HG03565 (cell line): ENCODE measurements around the gene PPP4C.

Source experiments
- ATAC-seq: cut with Tn5 transposase; IDR thresholded peaks from one replicate; pipeline ENCODE4 v1.9.1; 2021; ENCODE audit warnings: mild to moderate bottlenecking, moderate library complexity; ENCODE audit not compliant: unreplicated experiment

PPP4C gene

DNA sequence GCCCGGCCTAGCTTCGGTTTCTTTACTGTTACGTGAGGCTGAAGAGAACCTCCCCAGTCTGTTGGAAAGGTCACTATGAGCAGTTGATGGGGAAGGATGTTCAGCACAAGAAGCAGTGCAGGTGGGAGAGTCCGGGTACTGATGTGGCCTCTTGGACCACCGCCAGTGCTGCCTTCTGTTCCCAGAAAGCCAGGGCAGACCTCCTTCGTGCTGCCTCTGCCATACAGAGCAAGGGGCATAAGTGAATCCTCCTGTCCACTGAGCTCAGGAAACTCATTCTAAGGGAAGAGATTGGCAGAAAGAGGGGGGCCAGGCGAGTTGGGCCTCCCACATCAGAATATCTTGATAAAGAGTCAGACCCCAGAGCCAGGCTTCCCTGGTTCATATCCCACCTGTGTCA lies 3.7 kb downstream of the PPP4C start:
- no peak for ATAC-seq

DNA sequence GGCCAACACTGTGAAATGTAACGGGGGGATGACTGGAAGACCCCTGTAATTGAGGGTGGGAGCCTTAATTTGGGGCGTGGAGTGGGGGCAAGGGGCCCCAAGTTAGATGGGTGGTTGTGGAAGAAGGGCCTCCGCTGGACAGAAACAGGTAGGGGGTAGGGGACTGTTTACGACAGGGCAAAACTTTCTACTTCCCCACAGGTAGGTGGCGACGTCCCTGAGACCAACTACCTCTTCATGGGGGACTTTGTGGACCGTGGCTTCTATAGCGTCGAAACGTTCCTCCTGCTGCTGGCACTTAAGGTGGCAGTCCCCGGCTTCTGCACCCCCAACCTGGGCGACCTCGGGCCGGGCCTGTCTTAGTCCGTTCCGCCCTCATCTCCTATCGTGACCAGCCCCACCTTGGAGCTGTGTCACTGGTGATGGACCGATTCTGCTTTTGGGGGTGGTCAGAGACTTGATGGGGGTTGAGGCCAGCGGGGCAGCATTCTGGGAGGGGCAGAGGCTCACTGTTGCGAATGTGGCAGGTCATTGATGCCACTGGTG lies 6.8 kb downstream of the PPP4C start:
- ATAC-seq, result no peak

DNA sequence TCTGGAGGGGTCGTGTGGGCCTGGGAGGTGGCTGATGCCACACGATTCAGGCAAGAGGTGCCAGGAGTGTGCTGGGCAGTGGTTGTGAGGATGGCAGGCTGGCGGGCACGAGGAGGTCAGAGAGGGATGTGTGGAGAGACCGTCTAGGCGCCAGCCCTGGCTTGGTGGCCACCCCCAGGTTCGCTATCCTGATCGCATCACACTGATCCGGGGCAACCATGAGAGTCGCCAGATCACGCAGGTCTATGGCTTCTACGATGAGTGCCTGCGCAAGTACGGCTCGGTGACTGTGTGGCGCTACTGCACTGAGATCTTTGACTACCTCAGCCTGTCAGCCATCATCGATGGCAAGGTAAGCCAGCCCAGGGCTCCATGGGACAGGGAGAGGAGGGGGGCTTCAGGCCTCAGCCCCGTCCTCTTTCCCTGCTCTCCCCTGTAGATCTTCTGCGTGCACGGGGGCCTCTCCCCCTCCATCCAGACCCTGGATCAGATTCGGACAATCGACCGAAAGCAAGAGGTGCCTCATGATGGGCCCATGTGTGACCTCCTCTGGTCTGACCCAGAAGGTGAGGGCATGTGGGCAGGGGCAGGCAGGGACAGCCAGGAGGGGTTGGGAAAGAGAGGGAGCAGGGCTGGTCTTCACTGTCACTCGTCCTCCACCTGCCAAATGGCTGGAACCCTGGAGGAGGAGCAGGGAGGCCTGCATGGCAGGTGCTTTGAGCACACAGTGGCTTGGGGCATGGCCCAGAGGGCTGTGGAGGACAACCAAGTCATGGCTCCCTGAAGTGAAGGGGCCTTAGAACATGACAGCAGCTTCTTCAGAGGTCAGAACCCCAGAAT lies 7.6 kb downstream of the PPP4C start:
- ATAC-seq, result no peak

DNA sequence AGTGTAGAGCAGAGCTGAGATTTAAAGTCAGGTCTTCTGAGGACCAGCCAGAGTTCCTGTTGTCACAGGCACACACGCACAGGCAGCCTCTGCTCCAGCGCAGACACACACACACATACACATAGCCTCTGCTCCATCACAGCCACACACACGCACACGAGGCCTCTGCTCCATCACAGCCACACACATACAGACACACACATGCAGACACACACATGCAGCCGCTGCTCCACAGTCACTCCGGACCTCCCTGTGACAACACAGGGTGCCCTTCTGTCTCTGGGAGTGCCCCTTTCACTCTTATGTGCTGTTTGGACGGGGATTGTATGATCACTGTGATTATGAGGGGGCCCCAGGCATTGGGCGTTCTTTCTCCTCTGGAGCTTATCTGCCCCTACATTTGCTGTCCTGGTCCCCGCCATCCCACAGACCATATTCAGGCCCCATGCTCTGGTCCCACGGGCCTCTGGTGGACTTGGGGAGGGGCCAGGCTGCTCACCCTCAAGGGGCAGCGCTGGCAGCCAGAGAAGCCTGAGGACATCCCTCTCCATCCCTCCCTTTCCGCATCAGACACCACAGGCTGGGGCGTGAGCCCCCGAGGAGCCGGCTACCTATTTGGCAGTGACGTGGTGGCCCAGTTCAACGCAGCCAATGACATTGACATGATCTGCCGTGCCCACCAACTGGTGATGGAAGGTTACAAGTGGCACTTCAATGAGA lies 8.5 kb downstream of the PPP4C start:
- ATAC-seq, result no peak

DNA sequence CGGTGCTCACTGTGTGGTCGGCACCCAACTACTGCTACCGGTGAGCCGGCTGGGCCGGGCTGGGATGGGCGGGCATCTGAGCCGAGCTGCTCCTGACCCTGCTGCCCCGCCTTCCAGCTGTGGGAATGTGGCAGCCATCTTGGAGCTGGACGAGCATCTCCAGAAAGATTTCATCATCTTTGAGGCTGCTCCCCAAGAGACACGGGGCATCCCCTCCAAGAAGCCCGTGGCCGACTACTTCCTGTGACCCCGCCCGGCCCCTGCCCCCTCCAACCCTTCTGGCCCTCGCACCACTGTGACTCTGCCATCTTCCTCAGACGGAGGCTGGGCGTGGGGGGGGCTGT lies 9.0 kb downstream of the PPP4C start:
- no peak for ATAC-seq

DNA sequence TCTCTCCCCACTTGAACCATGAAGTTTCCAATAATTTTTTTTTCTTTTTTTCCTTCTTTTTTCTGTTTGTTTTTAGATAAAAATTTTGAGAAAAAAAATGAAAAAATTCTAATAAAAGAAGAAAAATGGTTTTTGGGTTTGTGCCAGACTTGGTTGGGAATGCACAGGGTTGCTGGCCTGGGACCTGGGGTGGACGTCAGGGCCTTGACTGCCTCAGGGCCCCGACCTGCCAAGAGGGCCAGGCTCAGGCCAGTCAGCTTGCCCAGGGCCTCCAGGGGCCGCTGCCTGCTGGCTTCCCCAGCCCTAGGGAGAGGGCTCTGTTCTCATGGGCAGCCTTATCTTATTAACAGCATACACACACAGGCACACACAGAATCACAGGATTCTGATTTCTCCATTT lies 9.5 kb downstream of the PPP4C start:
- ATAC-seq, result no peak

DNA sequence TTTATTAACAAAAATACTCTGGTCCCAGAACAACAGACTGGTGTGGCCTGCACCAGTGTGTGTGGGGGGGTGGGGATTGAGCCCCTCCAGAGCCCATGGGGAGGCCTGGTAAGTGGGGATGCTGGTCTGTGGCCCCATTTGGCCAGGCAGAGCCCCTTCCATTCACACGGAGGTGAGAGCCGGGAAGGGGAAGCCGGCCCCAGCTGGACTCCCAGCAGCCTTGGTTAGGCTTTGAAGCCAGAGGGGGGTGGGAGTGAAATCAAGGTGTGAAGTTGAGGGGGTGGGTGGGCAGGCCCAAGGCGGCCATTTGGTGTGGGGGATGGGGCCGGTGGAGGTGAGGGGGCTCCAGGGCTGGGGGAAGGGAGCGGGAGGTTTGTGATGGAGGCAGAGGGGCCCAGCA lies 10.0 kb downstream of the PPP4C start:
- ATAC-seq, result no peak

DNA sequence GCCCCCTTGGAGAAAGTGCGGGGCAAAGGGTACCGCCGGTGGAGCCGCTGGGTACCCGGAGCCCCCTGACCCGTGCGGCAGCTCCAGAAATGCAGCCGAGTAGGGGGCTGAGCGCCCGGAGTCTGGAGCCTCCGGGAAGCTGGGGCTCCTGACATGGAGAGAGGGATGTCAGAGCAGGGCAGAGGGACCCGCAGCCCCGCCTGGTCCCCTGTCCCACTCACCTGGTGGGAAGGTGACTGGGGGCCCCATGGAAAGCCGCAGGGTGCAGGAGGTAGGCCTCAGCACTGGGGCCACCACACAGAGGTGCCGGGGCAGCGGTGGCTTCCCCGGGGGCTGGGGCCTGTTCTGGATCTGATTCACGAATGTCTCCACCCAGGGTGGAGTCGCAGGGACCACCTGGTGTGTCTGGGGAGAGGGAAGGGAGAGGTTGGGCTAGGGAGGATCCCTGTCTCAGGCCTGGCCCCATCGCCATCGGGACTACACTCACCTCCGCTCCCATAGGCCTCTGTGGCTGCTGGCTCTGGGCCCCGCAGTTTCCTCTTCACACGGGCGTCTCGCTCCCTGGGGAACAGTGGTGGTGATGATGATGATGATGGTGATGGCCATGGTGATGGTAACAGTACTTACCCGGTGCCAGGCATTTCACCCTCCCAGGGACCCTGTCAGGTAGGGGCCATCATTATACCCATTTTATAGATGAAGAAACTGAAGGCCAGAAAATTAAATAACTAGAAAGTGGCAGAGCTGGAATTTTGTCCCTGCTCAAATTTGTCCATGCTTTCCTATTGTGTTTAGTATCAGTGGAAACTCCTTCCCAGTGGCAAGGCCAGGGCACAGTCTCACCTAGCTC lies 10.7 kb downstream of the PPP4C start:
- ATAC-seq, result no peak

DNA sequence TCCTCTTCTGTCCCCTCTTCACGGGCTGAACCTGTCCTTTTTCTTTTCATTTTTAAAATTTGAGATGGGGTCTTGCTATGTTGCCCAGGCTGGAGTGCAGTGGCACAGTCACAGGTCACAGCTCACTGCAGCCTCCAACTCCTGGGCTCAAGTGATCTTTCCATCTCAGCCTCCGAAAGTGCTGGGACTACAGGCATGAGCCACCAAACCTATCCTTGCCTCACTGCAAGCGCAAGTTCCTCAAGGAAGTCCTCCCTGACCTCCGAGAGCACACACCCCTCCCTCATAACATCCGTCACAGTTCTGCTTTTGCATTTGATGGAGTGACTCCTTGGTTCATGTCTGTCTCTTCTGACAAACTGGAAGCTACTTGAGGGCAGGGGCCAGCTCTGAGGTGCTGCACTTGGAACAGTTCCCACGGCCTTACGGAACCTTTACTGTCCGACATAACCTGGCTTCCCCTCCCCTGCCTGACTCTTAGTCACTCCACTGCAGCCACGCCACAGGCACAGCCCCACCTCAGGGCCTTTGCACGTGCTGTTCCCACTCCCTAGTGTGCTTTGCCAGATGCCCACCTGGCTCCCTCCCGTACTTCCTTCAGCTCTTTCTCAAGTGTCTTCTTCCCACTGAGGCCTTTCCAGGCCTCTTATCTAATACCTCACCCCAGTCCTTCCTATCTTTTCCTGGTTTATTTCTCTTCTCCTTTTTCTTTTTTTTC lies 11.5 kb downstream of the PPP4C start:
- ATAC-seq, result no peak

DNA sequence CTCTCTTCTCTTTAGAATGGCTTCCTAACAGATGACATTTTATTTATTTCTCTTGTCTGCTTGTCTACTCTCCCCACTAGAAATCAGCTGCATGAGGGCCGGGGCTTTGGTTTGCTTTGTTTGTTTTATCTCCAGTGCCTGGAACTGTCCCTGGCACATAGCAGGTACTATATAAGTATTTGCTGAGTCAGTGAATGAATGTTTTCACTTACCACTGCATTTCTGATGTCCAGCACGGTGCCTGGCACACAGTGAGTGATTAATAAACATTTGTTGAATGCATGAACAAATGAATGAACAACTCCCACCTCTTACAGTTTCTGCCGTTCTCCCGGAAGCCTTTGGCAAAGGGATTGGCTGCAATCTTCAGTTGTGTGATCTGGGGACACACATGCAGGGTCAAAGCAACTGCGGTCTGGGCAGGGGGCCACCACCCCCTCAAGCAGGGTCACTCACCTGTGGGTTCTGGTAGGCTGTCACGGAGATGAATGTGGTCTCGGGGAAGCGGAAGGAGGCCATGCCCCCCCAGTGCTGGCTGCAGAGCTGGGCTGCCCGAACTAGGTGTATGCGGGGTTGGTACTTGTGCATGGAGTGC lies 12.5 kb downstream of the PPP4C start:
- ATAC-seq, result no peak

DNA sequence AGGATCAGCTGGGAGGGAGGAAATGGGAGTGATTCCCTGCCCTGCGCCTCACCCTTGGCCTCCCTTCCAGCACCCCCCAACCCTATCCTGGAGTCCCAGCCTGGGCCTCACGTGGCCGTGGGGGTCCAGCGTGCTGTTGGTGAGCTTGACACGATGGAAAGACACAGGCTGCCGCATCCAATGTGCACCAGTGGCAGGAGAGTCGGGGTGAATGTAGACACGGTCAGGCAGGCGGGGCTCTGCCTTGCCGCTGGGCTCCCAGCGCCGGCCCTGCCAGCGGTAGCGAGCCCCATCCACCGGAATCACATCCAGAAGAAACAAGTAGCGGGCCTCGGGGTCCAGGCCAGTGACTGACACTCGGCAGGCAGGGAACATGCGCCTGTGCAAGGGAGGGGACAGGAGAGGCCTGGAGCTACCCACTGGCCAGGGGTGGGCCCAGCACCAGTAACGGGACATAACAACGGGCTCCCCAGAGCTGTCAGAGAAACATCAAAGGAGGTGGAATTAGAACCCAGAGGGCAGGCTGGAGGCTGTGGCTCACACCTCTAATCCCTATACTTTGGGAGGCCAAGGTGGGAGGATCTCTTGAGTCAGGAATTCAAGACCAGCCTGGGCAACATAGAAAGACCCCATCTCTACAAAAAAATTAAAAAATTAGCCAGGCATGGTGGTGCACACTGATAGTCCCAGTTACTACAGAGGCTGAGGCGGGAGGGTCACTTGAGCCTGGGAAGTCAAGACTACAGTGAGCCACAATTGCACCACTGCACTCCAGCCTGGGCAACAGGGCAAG lies 13.2 kb downstream of the PPP4C start:
- ATAC-seq, result no peak

DNA sequence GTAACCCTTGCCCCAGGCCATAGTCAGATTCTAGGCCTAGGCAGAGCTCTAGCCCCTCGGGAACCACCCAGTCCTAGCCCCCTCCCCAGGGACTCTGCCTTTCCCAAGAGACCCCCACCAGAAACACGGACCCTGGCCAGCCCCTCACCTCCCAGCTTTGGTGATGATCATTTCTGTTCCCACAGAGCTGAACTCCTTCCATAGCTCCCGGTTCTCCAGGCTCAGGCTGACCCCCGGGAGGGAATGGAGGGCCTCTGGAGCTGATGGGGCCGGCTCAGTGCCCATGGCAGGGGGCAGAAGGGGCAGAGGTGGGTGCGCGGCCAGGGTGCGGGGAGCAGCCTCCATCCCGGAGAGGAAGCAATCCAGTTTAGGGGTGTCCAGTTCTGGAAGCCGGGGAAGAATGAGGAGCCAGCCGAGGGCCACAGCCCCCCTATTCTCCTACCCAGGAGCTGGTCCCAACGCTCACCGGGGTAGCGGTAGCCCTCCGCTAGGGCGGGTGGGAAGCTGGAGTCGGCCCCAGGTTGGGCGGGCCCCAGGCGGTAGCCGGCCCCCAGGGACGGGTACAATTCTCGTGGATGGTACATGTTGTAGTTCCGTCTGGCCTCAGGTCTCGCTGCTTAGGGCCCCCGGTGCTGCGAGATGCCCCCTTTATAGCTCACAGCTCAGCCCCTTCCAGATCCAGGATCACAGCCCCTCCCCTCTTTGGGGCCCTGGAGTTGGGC lies 15.0 kb downstream of the PPP4C start:
- no peak for ATAC-seq

DNA sequence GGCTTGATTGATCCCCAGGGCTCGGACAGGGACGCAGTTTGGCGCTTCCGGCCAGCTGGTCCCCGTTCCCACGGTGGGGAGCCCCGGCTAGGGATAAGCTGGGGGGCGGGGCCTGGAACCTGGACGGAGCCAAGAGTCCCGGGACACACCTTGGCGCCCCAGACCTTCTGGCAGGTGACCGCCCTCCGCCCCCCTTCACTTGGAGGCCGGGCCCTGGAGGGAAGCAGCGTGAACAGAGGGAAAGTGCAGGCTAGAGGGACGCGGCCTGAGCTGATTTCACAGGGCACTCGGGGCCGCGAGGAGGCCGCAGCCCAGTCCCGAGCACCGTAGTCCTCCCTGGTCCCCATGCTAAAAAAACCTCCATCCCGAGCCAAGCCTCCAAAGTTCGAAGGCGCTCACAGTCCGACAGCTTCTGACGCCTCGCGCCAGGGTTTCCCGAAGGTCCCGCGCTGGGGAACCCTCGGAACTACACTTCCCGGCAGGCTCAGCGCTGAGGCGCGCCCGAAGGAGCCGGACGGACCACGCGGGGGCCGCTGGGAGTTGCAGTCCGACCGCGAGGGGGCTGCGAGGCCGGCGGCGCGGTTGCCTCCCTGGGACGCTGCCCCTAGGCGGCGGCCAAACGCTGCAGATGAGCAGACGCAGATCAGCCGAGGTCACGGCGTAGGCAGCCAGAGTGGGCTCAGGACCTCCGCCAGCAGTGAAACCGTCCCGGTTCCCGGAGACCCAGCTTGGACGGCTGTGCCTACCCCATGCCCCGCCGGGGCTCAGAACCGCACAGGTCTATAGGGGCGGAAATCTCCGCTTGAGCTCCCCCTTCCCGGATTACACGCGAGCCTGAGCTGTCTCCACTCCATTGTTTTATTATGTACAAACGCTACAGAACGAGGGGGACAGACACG lies 15.9 kb downstream of the PPP4C start, which contains the start of gene TBX6:
TSS of gene TBX6 (minus strand) at position 451 of the 899 bp plus-strand sequence. CDS start 731 bp downstream, outside the sequence.
- peak; percentile 52 for ATAC-seq

DNA sequence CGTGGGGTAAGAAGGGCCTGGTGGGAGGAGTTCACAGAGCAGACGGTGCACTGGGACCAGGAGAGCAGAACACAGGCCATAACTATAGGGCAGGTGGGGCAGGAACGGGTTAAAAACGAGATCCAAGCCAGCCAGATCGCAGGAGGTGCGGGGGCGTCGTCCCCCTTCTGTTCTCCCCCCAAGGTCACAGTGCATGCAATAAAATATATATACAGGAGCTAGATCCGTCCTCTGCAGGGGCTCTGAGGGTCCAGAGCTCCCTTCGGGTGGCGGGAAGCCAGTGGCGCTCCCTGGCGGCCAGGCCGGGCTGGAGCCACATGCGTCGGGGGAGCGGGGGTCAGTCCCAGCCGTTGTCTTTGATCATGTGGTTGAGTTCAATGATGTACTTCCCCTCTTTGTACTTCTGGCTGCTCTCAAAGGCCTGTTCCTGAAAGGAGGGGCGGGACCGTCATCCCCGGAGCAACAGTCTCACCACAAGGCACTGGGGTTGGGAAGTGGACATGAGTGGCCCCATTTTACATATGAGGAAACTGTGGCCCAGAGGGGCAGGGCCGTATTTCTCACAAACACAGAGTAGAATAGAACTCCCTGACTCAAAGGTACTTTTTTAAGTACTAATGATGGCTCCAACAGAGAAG lies 16.7 kb downstream of the PPP4C start:
- ATAC-seq, result peak; percentile 36

DNA sequence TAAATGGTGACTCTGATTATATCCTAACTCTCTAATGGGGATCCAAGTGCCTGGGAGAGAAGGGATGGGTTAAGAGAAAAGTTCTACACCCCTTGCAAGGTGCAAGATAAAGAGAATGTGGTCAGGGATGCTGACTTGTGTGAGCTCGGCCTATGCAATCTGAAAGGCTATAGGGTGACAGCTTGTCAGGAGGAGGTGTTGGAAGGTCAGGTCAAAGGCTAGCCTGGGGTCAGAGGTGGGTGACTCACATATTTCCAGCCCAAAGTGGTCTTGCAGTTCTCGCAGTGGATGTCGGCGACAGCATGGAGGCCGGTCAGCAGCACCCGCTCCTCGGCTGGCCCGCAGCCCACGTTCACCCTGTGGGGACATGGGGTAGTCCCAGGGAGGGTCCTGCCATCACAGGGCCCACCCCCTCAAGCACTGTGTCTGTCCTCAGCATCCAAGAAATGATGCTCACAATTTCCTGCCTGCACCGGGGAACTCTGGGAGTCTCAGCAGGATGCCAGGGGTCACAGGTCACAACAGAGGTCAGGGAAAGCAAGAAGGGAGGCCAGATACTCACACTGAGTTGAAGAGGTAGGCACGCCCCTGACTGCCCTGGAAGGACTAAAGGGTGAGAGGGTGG lies 18.9 kb downstream of the PPP4C start:
- ATAC-seq, result no peak

DNA sequence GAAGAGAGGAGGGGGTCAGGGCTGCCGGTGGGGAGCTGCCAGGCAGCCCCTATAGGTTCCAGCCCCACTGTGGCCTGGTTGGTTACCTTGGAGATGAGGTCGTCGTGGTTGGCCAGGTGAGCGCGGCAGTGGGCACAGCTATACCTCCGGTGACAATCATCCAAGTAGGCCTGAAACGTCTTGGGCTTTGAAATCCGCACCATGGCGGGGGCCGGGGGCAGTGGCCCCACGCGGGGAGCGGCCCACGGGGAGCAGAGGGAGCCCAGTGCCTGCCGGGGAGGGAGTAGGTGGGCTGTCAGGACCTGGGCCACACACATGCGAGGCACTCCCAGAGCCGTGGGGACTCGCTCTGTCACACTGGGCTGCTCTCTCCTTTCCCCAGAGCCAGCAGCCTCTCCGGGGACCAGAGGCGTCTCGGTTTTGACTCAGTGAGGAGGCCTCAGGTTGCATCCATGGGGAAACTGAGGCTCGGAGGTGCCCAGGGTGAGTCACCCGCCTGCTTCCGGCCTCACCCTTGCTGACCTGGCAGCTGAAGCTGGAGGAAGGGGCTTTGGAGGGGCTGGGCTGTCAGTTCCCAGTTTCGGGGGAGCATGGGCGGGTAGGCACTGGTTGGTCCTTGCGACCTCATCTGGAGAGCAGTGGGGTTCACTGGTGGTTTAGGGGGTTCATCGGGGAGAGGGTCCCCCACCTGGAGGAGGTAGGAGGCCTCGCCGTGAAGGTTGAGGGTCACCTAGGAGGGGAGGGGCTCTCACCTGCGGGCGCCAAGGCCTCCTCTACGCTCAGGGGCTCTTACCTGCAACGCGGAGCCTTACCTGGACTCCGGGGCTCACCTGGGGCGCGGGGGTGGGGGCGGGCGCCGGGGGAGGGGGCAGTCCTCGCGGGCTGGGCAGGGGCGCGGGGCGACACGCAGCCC lies 19.6 kb downstream of the PPP4C start:
- no peak for ATAC-seq
